ENCODE results near the gene ZBTB38. TPM values are rescaled to one million over a fixed set of nuclear protein-coding genes. Genes with fewer than 3 reads are reported as not detected.

Gene ZBTB38
- total RNA-seq, 1 donor = 181 TPM

DNA sequence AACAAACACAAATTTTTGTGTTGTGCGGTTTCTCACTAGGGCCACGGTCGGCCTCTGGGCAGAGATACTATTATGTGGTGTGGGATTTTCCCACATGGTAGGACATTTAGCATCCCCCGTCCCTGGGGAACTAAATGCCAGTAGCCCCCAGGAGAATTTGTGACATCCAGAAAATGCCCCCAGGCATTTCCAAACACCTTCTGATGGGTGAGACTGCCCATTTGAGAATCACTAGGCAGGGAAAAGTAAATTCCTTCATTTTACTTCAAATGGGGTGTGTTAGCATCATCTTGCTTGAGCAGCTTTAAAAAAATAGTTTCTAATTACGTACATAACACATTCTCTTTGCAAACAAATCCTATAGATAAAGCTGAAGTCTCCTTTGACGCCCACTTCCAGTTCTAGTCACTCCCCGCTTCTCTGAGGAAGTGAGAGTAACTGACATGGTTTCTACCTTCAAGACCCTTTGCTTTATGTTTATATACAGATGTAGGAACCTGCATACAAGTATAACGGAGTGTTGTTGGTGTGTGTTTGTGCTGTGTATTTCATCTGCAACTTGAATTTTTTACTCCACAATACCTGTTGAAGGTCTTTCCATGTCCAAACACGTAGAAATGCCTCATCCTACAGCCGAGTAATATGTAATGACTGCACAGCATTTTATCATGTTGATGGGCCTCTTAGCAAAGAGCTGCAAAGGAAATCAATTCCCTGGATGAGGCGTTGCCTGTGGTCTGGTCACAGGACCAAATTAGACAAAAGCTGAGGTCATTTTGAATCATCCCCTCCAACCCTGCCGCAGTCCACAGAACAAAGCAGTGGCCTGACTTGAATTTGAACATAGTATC is 31.4 kb upstream of the ZBTB38 start:
- peak; percentile 70 for DNase-seq (ENCODE audit: insufficient read length, low spot score, missing footprints)
- H3K4me1 ChIP-seq (ENCODE audit: insufficient read depth, low read length) = peaks cover 47% of the 10 kb centered on the region
- H3K4me3 ChIP-seq (ENCODE audit: insufficient read depth, low read length) = no peak overlapping the region
- no peaks in the 10 kb centered on the region for H3K9me3 ChIP-seq (ENCODE audit: low read depth, low read length)
- no peaks in the 10 kb centered on the region for H3K36me3 ChIP-seq (ENCODE audit: insufficient read depth, low read length)
- TF ChIP-seq, protein P1, sequence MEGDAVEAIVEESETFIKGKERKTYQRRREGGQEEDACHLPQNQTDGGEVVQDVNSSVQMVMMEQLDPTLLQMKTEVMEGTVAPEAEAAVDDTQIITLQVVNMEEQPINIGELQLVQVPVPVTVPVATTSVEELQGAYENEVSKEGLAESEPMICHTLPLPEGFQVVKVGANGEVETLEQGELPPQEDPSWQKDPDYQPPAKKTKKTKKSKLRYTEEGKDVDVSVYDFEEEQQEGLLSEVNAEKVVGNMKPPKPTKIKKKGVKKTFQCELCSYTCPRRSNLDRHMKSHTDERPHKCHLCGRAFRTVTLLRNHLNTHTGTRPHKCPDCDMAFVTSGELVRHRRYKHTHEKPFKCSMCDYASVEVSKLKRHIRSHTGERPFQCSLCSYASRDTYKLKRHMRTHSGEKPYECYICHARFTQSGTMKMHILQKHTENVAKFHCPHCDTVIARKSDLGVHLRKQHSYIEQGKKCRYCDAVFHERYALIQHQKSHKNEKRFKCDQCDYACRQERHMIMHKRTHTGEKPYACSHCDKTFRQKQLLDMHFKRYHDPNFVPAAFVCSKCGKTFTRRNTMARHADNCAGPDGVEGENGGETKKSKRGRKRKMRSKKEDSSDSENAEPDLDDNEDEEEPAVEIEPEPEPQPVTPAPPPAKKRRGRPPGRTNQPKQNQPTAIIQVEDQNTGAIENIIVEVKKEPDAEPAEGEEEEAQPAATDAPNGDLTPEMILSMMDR (IDR thresholded peaks at IDR 0.05; ENCODE audit: extremely low read depth, low read depth, low read length) = no peak
- H3K27ac ChIP-seq (ENCODE audit: low read depth, low read length) = peak overlapping the region; percentile 97
- peak overlapping the region; percentile 1 for H2AFZ ChIP-seq (ENCODE audit: low read length)
- no peaks in the 10 kb centered on the region for H3K27me3 ChIP-seq (ENCODE audit: insufficient read depth, low read length)
- no peaks in the 10 kb centered on the region for H4K20me1 ChIP-seq (ENCODE audit: insufficient read depth, low read length)
- H3K79me2 ChIP-seq (ENCODE audit: insufficient read depth, low read length) = no peaks in the 10 kb centered on the region
- peak overlapping the region; percentile 33 for H3K4me2 ChIP-seq (ENCODE audit: insufficient read depth, low read length)

DNA sequence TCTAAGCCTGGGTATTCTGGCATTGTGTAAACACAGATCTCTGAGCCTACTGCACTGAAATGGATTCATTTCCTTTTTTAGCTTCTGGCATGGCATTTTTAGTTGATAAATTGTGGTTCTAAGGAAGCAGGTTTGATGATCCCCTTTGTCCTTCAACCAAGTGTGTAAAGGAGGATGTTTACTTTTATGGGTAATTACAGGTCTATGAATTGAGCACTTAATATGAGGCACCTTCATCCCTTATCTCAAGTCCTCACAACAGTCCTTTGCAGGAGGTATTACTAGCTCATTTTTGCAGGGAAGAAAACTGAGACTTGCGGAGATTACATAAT is 30.8 kb upstream of the ZBTB38 start:
- Histone ChIP-seq H3K4me2 (ENCODE audit: insufficient read depth, low read length) (peak overlapping the region; percentile 13), H3K79me2 (ENCODE audit: insufficient read depth, low read length) (no peaks in the 10 kb centered on the region), H3K36me3 (ENCODE audit: insufficient read depth, low read length) (no peaks in the 10 kb centered on the region), H2AFZ (ENCODE audit: low read length) (peak overlapping the region; percentile 1), H3K4me1 (ENCODE audit: insufficient read depth, low read length) (peaks cover 41% of the 10 kb centered on the region), H3K27me3 (ENCODE audit: insufficient read depth, low read length) (no peaks in the 10 kb centered on the region), H3K9me3 (ENCODE audit: low read depth, low read length) (no peaks in the 10 kb centered on the region), H4K20me1 (ENCODE audit: insufficient read depth, low read length) (no peaks in the 10 kb centered on the region), H3K4me3 (ENCODE audit: insufficient read depth, low read length) (no peak overlapping the region), H3K27ac (ENCODE audit: low read depth, low read length) (peak overlapping the region; percentile 97)
- TF ChIP-seq, protein P1 (IDR thresholded peaks at IDR 0.05; ENCODE audit: extremely low read depth, low read depth, low read length) = no peak
- DNase-seq (ENCODE audit: insufficient read length, low spot score, missing footprints) = peak; percentile 54

DNA sequence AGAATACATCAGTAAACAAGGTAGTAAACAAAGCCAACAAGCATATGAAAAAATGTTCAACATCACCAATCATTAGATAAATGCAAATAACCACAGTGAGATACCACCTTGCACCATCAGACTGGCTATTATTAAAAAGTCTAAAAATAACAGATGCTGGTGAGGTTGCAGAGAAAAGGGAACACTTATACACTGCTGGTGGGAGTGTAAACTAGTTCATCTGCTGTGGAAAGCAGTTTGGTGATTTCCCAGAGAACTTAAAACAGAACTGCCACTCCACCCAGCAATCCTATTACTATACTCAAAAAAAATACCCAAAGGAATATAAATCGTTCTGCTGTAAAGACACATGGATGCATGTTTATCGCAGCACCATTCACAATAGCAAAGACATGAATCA is 30.3 kb upstream of the ZBTB38 start:
- Histone ChIP-seq H3K27me3 (ENCODE audit: insufficient read depth, low read length) (no peaks in the 10 kb centered on the region), H2AFZ (ENCODE audit: low read length) (no peak overlapping the region), H4K20me1 (ENCODE audit: insufficient read depth, low read length) (no peaks in the 10 kb centered on the region), H3K79me2 (ENCODE audit: insufficient read depth, low read length) (no peaks in the 10 kb centered on the region), H3K4me1 (ENCODE audit: insufficient read depth, low read length) (peaks cover 36% of the 10 kb centered on the region), H3K27ac (ENCODE audit: low read depth, low read length) (peak overlapping the region; percentile 97), H3K4me2 (ENCODE audit: insufficient read depth, low read length) (no peak overlapping the region), H3K4me3 (ENCODE audit: insufficient read depth, low read length) (no peak overlapping the region), H3K36me3 (ENCODE audit: insufficient read depth, low read length) (no peaks in the 10 kb centered on the region), H3K9me3 (ENCODE audit: low read depth, low read length) (no peaks in the 10 kb centered on the region)
- DNase-seq (ENCODE audit: insufficient read length, low spot score, missing footprints) = no peak
- TF ChIP-seq, protein P1 (IDR thresholded peaks at IDR 0.05; ENCODE audit: extremely low read depth, low read depth, low read length) = no peak

DNA sequence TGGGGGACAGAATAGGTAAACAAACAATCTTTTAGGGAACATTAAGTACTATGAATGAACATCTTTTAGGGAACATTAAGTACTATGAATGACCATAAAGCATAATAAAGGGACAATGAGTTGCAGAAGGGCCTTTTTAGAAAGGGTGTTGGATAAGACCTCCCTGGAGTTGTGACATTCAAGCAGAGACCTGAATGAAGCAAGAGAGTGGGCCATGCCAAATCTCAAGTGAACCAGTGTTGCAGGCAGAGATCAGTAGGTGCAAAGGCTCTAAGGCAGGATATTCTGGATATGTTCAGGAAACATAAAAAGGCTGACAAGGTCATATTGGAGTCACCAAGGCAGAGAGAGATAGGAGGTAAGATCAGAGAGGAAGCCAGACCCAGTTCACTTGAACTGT is 29.4 kb upstream of the ZBTB38 start:
- no peaks in the 10 kb centered on the region for H3K27me3 ChIP-seq (ENCODE audit: insufficient read depth, low read length)

More for the DNA sequence above, 29.4 kb upstream of the ZBTB38 start:
- Histone ChIP-seq H2AFZ (ENCODE audit: low read length) (peak overlapping the region; percentile 30), H3K27ac (ENCODE audit: low read depth, low read length) (no peak overlapping the region), H4K20me1 (ENCODE audit: insufficient read depth, low read length) (no peaks in the 10 kb centered on the region), H3K36me3 (ENCODE audit: insufficient read depth, low read length) (no peaks in the 10 kb centered on the region), H3K4me1 (ENCODE audit: insufficient read depth, low read length) (peaks cover 27% of the 10 kb centered on the region), H3K4me2 (ENCODE audit: insufficient read depth, low read length) (no peak overlapping the region), H3K4me3 (ENCODE audit: insufficient read depth, low read length) (no peak overlapping the region), H3K9me3 (ENCODE audit: low read depth, low read length) (no peaks in the 10 kb centered on the region), H3K79me2 (ENCODE audit: insufficient read depth, low read length) (no peaks in the 10 kb centered on the region)
- TF ChIP-seq, protein P1 (IDR thresholded peaks at IDR 0.05; ENCODE audit: extremely low read depth, low read depth, low read length) = no peak
- no peak for DNase-seq (ENCODE audit: insufficient read length, low spot score, missing footprints)
